GM18526 (cell line): ENCODE results near the gene NRXN2.

Source experiments
- POLR2A ChIP-seq: IDR thresholded peaks from 3 replicates; pipeline ENCODE4 v1.6.1; 2011; ENCODE audit not compliant: insufficient read length; ENCODE audit errors: extremely low read depth

Gene NRXN2

GRCh38 chr11:64753019-64753379 lies 30.0 kb upstream of the NRXN2 start:
- TF ChIP-seq POLR2A = no peak

GRCh38 chr11:64752175-64752970 lies 29.4 kb upstream of the NRXN2 start:
- TF ChIP-seq POLR2A = no peak

- no peak for TF ChIP-seq POLR2A
Observed at GRCh38 chr11:64751580-64751979, 28.6 kb upstream of the NRXN2 start.

GRCh38 chr11:64751136-64751535 lies 28.1 kb upstream of the NRXN2 start:
- TF ChIP-seq POLR2A = no peak

DNA sequence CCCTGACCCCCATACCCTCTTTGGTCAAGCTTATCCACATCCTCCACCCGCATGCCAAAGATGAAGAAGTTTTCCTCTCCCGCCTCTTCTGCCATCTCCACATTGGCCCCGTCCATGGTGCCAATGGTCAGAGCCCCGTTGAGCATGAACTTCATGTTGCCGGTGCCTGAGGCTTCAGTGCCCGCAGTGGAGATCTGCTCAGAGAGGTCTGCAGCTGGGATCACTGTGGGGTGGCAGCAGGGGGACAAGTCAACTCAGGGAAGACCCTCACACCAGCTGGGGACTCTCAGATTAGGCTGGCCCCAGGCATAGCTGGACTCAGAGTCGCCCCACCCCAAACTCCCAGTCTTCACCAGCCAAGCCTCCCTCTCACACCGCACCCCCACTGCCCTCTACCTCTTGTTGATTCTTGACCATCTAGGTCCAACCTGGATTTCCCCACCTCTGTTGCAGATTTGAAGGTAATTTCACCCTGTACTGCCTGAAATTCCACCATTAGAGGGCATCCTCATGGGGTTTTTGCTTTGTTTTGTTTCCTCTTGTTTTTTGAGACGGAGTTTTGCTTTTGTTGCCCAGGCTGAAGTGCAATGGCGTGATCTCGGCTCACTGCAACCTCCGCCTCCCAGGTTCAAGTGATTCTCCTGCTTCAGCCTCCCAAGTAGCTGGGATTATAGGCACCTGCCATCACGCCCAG lies 27.5 kb upstream of the NRXN2 start:
- no peak for TF ChIP-seq POLR2A

DNA sequence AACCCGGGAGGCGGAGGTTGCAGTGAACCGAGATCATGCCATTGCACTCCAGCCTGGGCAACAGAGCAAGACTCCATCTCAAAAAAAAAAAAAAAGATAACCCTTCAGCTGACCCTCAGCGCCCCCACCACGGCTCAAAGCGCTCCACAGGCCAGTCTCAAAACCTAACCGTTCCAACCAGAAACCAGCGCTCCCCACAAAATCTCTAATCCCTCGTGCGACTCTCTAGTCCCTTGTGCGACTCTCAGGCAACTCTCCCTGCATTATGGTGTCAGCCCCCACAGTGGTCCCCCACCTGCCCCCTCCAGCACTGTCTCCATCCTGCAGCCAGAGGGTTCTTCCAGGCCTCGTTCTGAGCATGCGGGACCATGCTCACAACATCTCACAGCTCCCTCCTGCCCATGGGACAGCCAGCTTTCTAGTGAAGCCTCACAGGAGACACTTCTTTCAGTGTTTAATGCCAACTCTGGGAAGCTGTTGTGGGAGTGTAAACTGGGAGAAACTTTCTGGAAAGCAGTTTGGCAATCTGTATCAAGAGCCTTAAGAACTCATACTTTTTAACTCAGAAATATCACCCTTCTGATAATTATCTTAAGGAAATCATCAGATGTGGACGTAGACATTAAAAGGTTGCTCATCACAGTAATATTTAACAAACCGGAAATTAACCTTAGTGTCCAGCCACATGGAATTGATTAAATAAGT lies 25.1 kb upstream of the NRXN2 start:
- no peak for TF ChIP-seq POLR2A

DNA sequence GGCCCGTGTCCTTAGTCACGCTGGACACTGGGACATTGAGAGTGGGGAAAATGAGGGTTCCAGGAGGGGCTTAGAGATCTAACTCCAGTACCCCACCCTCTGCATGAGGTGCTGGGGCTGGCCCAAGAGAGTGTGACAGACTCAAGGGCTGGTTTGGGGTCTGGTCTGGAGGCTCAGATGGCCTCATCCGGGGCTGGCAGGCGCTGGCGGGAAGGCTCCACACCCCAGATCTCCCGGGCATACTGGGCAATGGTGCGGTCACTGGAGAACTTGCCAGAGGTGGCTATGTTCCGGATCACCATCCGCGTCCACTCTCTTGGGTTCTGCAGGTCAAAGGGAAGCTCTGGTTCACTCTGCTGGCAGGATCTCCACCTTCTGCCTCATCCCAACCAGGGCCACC lies 23.5 kb upstream of the NRXN2 start:
- TF ChIP-seq POLR2A = no peak

GRCh38 chr11:64745521-64746328 lies 22.7 kb upstream of the NRXN2 start:
- TF ChIP-seq POLR2A = no peak

- no peak for TF ChIP-seq POLR2A
Observed at GRCh38 chr11:64745189-64745520, 22.2 kb upstream of the NRXN2 start.

DNA sequence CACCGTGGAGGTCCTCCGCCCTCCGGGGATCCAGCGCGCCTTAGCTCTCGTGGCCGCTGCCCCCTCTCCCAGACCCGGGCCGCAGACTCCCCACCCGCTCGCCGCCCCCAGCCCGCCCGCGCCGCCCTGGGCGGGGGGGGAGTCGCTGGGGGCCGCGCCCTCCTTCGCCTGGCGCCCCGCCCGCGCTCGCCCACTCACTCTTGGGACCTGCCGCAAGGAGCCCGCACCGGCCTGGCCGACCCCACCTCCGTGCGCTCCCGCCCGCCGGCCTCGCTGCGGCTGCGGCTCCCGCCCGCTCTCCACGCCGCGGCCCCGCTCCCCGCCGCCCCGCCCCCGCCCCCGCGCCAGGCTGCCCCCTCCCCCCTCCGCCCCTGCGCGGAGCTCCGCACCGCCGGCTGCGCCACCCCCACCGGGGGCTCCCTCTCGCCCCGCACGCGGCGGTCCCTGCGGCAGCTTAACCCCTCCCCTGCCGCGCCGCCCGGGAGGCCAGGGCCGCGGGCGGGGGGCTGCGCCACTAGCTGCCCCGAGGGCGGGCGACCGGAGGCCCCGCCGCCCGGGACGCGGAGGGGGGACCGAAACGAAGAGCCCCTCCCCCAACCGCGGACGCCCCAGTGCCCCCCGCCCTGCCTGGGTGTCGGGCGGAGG lies 21.7 kb upstream of the NRXN2 start:
- no peak for TF ChIP-seq POLR2A

DNA sequence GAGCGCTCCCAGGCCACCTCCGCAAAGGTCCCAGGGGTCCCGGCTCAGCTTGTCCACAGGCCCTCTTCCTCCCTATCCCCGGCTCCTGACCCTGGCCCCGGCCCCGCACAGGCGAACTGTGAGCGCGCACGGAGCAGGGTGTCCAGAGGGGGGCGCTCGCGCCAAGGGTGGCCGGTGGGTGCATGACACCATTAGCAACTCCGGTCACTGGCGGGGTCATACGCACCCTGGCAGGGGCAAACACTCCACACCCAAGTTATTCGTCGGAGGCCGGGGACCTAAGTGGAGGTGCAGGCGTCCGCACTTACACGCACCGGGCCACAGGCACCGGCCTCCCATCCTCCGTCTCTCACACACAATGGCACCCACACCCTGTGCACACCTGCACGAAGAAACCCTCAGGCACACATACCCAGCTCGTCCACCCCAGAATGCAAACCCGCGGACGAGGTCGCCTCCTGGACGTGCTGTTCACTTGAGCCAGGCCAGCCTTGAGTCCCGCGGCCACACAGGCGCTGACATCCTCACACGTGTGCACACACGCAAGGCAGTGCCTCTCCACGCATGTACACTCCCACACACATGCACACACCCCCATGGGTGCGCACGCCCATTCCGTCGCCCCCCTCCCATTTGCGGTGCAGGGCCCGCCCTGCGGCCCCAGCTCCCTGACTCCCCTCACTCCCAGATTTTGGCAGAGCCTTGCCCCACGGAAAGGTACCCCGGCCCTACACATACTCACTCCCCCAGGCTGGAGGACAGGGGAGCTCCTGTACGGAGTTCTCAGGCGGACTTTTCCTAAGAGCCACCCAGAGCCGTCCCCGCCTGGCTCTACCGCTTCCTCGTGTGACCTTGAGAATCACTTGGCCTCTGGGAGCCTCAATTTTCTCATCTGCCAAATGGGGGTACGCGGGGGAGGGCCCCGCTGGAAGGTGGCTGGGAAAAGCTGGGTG lies 20.9 kb upstream of the NRXN2 start, which contains the start of gene RASGRP2:
RASGRP2 (minus strand) TSS at position 552 of the 953 bp plus-strand sequence. CDS start 1,276 bp downstream, outside the sequence.
- TF ChIP-seq POLR2A = no peak

GRCh38 chr11:64742889-64743590 lies 20.0 kb upstream of the NRXN2 start:
- TF ChIP-seq POLR2A = no peak
